ENCODE measurements around the gene GRK5.

GRK5 gene

DNA sequence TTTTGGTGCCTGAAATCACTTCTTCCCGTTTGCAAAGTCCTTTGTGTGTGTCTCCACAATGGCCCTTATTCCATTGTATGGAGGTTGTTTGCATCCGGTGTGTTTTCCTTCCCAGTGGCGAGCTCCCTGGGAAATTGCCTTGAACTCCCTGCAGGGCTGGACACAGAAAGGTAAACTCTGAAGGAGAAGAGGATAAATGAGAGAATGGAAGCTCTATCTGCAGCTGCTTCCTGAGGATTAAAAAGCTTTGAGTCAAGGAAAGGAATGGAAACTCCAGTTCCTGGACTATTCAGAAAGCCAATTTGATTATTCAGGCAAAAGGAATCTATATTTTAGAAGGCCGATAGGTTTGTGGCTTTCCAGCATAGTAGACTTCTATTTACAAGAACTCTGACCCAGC is 4.4 kb upstream of the GRK5 start:
- H3K79me2 ChIP-seq = peaks cover under 1% of the 10 kb centered on the region
- no peak overlapping the region for H3K4me2 ChIP-seq (ENCODE audit: low read length)
- H3K27ac ChIP-seq = no peak overlapping the region
- TF ChIP-seq, protein P1, sequence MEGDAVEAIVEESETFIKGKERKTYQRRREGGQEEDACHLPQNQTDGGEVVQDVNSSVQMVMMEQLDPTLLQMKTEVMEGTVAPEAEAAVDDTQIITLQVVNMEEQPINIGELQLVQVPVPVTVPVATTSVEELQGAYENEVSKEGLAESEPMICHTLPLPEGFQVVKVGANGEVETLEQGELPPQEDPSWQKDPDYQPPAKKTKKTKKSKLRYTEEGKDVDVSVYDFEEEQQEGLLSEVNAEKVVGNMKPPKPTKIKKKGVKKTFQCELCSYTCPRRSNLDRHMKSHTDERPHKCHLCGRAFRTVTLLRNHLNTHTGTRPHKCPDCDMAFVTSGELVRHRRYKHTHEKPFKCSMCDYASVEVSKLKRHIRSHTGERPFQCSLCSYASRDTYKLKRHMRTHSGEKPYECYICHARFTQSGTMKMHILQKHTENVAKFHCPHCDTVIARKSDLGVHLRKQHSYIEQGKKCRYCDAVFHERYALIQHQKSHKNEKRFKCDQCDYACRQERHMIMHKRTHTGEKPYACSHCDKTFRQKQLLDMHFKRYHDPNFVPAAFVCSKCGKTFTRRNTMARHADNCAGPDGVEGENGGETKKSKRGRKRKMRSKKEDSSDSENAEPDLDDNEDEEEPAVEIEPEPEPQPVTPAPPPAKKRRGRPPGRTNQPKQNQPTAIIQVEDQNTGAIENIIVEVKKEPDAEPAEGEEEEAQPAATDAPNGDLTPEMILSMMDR (IDR thresholded peaks at IDR 0.05) = no peak
- H3K9me3 ChIP-seq (ENCODE audit: control insufficient read depth, low read length) = no peaks in the 10 kb centered on the region
- H2AFZ ChIP-seq = no peak overlapping the region
- no peaks in the 10 kb centered on the region for H3K4me1 ChIP-seq
- no peak overlapping the region for H3K9ac ChIP-seq
- no peaks in the 10 kb centered on the region for H3K36me3 ChIP-seq (ENCODE audit: control insufficient read depth, insufficient read depth, low read length)
- no peaks in the 10 kb centered on the region for H3K27me3 ChIP-seq (ENCODE audit: control insufficient read depth, insufficient read depth, low read length)
- no peak overlapping the region for H3K4me3 ChIP-seq (ENCODE audit: low read depth, low read length)

DNA sequence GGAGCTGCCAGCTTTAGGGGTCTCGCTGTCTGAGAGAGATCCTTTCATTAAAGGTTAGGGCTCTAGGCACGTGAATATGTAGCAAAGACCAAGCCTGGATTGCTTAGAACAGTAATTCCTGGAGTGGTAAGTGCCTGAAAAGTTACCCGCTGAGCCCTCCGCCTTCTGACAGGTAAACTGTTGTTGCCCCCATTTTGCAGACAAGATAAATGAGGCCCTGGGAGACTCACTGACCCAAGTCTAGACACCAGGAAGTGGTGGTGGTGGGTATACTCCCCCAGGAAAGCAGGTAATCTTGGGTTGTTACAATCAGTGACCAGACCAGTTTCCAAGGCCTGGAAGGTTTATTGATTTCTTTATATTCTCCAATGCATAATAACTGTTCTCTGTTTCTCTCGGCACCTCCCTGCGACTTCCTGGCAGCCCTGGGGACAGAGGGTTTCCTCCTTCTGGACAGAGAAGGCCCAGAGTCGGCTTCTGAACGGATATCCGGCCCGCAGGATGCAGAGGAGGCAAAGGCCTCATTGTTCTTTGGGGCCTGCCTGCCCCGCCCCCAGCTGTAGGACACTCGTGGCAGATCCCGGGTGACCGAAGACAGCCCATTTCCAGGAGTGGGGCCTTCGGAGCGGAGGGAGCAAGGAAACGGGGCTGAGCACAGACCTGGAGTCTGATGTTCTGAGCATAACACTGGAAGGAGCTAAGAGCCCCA is 1.3 kb upstream of the GRK5 start:
- Histone ChIP-seq H3K4me3 (ENCODE audit: low read depth, low read length) (no peak overlapping the region), H3K9ac (peak overlapping the region; percentile 24), H3K27ac (peak overlapping the region; percentile 34), H3K27me3 (ENCODE audit: control insufficient read depth, insufficient read depth, low read length) (no peaks in the 10 kb centered on the region), H3K4me1 (no peaks in the 10 kb centered on the region), H2AFZ (peak overlapping the region; percentile 72), H3K79me2 (peaks cover 17% of the 10 kb centered on the region), H3K9me3 (ENCODE audit: control insufficient read depth, low read length) (no peaks in the 10 kb centered on the region), H3K4me2 (ENCODE audit: low read length) (peak overlapping the region; percentile 66), H3K36me3 (ENCODE audit: control insufficient read depth, insufficient read depth, low read length) (no peaks in the 10 kb centered on the region)
- TF ChIP-seq, protein P1 (IDR thresholded peaks at IDR 0.05) = no peak

DNA sequence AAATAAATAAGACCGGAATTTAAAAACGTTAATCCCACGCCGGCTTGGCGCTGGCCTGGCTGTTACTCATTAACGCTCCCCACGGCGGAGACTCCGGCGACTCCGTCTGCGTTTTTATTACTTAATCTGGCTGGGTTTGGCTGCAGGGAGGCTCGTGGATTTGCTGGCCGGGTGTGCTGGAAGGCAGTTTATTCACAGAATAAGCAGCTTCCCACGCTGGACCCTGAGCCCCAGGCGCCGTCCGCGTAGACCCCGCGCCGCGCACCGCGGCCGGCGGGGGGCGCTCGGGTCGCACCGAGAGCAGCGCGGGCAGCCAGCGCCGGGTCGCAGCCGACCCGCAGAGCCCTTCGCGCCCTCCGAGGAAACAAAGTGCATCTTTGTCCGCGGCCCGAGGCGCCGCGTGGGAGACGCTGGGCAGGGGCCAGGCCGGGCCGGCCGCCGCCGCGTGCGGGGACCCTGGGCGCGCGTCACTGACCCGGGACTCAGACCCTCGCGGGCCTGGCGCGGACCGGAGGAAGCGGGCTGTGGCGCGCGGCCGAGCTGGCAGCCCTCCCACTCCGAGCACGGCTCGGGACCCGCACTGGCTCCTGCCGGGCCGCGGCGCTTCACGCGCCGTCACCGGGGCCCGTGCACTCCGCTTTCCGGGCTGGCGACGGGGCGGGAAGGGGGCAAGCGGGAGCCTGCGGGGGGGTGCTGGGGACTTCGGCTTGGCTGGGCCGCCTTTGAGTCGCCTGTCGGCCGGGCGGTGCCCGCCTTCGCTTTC is 587 bp upstream of the GRK5 start:
- no peaks in the 10 kb centered on the region for H3K4me1 ChIP-seq
- no peaks in the 10 kb centered on the region for H3K9me3 ChIP-seq (ENCODE audit: control insufficient read depth, low read length)
- peak overlapping the region; percentile 57 for H3K27ac ChIP-seq
- H3K4me2 ChIP-seq (ENCODE audit: low read length) = peak overlapping the region; percentile 66
- no peaks in the 10 kb centered on the region for H3K36me3 ChIP-seq (ENCODE audit: control insufficient read depth, insufficient read depth, low read length)
- H3K4me3 ChIP-seq (ENCODE audit: low read depth, low read length) = peak overlapping the region; percentile 48
- TF ChIP-seq, protein P1 (IDR thresholded peaks at IDR 0.05) = peak; percentile 59
- H3K9ac ChIP-seq = peak overlapping the region; percentile 24
- H2AFZ ChIP-seq = peak overlapping the region; percentile 83
- H3K27me3 ChIP-seq (ENCODE audit: control insufficient read depth, insufficient read depth, low read length) = no peaks in the 10 kb centered on the region
- peaks cover 17% of the 10 kb centered on the region for H3K79me2 ChIP-seq

DNA sequence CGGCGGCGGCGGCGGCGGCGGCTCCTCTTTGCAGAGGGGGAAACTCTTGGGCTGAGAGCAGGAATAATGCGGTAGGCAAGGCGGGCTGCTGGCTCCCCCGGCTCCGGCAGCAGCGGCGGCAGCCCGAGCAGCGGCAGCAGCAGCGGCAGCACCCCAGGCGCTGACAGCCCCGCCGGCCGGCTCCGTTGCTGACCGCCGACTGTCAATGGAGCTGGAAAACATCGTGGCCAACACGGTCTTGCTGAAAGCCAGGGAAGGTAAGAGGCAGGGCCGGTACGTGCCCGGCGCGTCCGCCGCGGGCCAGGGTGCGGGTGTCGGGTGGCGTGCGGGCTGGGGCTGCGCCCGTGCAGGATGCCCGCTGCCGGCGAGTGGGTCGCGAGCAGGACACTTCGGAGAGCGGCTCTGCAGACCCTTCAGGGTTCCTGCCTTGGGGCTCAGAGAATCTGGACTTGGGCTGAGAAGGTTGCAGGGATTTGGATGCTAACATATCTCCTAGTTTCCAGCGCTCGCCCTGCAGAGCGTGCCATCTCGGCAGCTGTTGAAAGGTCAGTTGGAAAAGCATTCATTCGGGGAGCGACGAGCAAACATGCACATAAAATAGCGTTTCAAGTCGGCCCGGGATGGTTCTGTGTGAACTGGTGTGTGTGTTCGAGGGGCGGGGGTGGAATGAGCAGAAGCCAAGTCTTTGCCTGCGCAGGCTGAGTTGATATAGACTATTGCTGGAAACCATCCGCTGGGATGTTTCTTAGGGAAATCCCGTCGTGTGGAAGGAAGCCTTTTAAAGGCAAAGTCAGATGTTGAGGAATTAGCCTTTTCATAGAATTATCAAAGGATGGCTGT is 562 bp downstream of the GRK5 start:
- TF ChIP-seq, protein P1 (IDR thresholded peaks at IDR 0.05) = no peak
- H3K4me1 ChIP-seq = peaks cover 7% of the 10 kb centered on the region
- peak overlapping the region; percentile 57 for H3K4me2 ChIP-seq (ENCODE audit: low read length)
- H3K79me2 ChIP-seq = peaks cover 17% of the 10 kb centered on the region
- H3K4me3 ChIP-seq (ENCODE audit: low read depth, low read length) = peak overlapping the region; percentile 89
- peak overlapping the region; percentile 31 for H3K9ac ChIP-seq
- H3K27me3 ChIP-seq (ENCODE audit: control insufficient read depth, insufficient read depth, low read length) = no peaks in the 10 kb centered on the region
- H2AFZ ChIP-seq = peak overlapping the region; percentile 56
- no peaks in the 10 kb centered on the region for H3K36me3 ChIP-seq (ENCODE audit: control insufficient read depth, insufficient read depth, low read length)
- H3K9me3 ChIP-seq (ENCODE audit: control insufficient read depth, low read length) = no peaks in the 10 kb centered on the region
- peak overlapping the region; percentile 90 for H3K27ac ChIP-seq
